Activated CD4-positive, alpha-beta memory T cell treated with anti-CD3 and anti-CD28 coated beads, Interleukin-2, amount 10 ng/mL, durations not matched to agents 7 days and 5 days (primary cell): ENCODE measurements around the gene SAMD14. TPM values are rescaled to one million over a fixed set of nuclear protein-coding genes. Genes with fewer than 3 reads are reported as not detected.

Source experiments
- CTCF ChIA-PET: fragments of 350-600 bp; sonication (Branson Sonifier 250); formaldehyde crosslinking; loops from one replicate; lab custom pipeline; 2021; ENCODE audit warnings: antibody characterized with exemption, inconsistent platforms; lab: Charles Lee
- POLR2A ChIA-PET: fragments of 350-600 bp; sonication (Branson Sonifier 250); formaldehyde crosslinking; loops from one replicate; lab custom pipeline; 2021; ENCODE audit warnings: antibody characterized with exemption; lab: Charles Lee
- DNase-seq: peaks from one replicate; pipeline ENCODE4 v3.0.0-alpha.2; 2020
- H3K27ac Mint-ChIP-seq: one replicate; pipeline ENCODE4 v1.8.0; 2021; ENCODE audit warnings: mild to moderate bottlenecking, mixed read lengths
- H3K27me3 Mint-ChIP-seq: one replicate; pipeline ENCODE4 v1.8.0; 2021; ENCODE audit warnings: mixed read lengths
- H3K36me3 Mint-ChIP-seq: one replicate; pipeline ENCODE4 v1.8.0; 2021; ENCODE audit warnings: low read depth, mixed read lengths
- H3K4me1 Mint-ChIP-seq: one replicate; pipeline ENCODE4 v1.8.0; 2021; ENCODE audit warnings: mixed read lengths
- H3K4me3 Mint-ChIP-seq: one replicate; pipeline ENCODE4 v1.8.0; 2021; ENCODE audit warnings: mild to moderate bottlenecking, mixed read lengths
- H3K9me3 Mint-ChIP-seq: one replicate; pipeline ENCODE4 v1.8.0; 2021; ENCODE audit warnings: mixed read lengths
- total RNA-seq, 2 experiments: library from RNA; stranded (reverse); gene quantifications; one replicate each; pipeline ENCODE4 v1.2.3, GENCODE V29; 2021

The SAMD14 gene
- total RNA-seq, 2 experiments from 2014 or later = 0.68 to 1.3 TPM

DNA sequence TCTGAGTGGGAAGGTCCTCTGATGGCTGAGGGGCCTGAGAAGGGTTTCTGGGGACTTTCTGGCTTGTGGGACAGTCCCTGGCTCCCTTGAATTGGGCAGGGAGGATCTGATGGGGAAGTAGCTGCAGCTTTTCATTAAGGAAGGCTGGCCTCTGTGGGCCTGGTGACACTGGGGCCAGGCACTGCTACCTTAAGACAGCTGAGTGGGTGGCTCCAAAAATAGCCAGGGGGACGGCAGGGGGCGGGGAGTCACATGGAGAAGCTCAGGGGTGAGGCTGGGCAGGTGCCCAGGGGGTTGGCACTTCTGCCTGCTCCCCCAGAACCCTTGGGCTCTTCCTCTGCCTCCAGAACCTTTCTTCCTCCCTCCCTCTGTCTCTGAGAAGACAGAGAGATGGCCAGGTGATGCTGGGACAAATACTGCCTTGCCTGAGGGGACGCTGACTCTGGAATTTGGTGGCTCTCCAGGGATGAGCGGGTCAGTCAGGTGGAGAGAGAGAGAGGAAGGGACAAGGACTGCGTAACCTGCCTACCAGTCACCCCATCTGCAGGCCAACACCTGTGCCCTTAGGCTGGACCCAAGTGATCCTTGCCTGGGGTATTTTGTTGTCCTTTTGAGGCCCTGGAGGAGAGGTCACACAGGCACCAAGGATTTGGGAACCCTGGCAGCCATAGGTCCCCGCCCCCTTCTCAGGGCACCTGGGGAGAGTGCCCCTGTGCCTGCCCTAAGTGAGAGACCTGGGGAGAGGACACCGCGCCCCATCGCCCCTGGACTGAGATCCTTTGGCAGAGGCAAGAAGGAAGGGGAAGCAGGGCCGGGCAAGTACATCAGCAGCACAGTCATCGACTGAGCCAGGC lies 34.1 kb upstream of the SAMD14 start:
- Mint-ChIP-seq H3K27me3 (peaks cover 10% of the 10 kb centered on the region), H3K27ac (no peak overlapping the region), H3K36me3 (no peaks in the 10 kb centered on the region), H3K4me3 (no peak overlapping the region), H3K9me3 (no peaks in the 10 kb centered on the region), H3K4me1 (peaks cover 25% of the 10 kb centered on the region)
- CTCF ChIA-PET = interaction anchor here (1.0 to 1.8 kb wide), 4 partner anchors 36 to 109 kb away, joined by 3 to 5 read pairs (median 4); no protein-coding TSS in a partner anchor
- DNase-seq = no peak
- POLR2A ChIA-PET = no interaction called here

GRCh38 chr17:50162466-50163254 lies 32.7 kb upstream of the SAMD14 start:
- no peak overlapping the region for H3K27ac Mint-ChIP-seq
- peaks cover 7% of the 10 kb centered on the region for H3K27me3 Mint-ChIP-seq
- H3K36me3 Mint-ChIP-seq = no peaks in the 10 kb centered on the region
- H3K4me3 Mint-ChIP-seq = no peak overlapping the region
- H3K9me3 Mint-ChIP-seq = no peaks in the 10 kb centered on the region
- H3K4me1 Mint-ChIP-seq = peaks cover 31% of the 10 kb centered on the region
- no peak for DNase-seq
- CTCF ChIA-PET = interaction anchor here (1.0 to 2.8 kb wide), 18 partner anchors 8 to 234 kb away, joined by 3 to 58 read pairs (median 10); partner anchors contain the start of genes COL1A1, LRRC59 and PPP1R9B
- POLR2A ChIA-PET = interaction anchor here (0.8 to 2.8 kb wide), 5 partner anchors 11 to 234 kb away, joined by 3 to 47 read pairs (median 3); partner anchors contain the start of genes LRRC59 and PPP1R9B

GRCh38 chr17:50161911-50162288 lies 31.9 kb upstream of the SAMD14 start:
- no peaks in the 10 kb centered on the region for H3K9me3 Mint-ChIP-seq
- H3K4me3 Mint-ChIP-seq = peak overlapping the region; percentile 70
- no peaks in the 10 kb centered on the region for H3K36me3 Mint-ChIP-seq
- ChIA-PET POLR2A (interaction anchor here (0.8 to 2.8 kb wide), 6 partner anchors 11 to 235 kb away, joined by 3 to 47 read pairs (median 3); partner anchors contain the start of genes LRRC59 and PPP1R9B), CTCF (interaction anchor here (1.0 to 2.8 kb wide), 18 partner anchors 9 to 235 kb away, joined by 3 to 58 read pairs (median 10); partner anchors contain the start of genes COL1A1, LRRC59 and PPP1R9B)
- H3K4me1 Mint-ChIP-seq = peaks cover 36% of the 10 kb centered on the region
- H3K27ac Mint-ChIP-seq = peak overlapping the region; percentile 75
- no peak for DNase-seq
- peaks cover 7% of the 10 kb centered on the region for H3K27me3 Mint-ChIP-seq

DNA sequence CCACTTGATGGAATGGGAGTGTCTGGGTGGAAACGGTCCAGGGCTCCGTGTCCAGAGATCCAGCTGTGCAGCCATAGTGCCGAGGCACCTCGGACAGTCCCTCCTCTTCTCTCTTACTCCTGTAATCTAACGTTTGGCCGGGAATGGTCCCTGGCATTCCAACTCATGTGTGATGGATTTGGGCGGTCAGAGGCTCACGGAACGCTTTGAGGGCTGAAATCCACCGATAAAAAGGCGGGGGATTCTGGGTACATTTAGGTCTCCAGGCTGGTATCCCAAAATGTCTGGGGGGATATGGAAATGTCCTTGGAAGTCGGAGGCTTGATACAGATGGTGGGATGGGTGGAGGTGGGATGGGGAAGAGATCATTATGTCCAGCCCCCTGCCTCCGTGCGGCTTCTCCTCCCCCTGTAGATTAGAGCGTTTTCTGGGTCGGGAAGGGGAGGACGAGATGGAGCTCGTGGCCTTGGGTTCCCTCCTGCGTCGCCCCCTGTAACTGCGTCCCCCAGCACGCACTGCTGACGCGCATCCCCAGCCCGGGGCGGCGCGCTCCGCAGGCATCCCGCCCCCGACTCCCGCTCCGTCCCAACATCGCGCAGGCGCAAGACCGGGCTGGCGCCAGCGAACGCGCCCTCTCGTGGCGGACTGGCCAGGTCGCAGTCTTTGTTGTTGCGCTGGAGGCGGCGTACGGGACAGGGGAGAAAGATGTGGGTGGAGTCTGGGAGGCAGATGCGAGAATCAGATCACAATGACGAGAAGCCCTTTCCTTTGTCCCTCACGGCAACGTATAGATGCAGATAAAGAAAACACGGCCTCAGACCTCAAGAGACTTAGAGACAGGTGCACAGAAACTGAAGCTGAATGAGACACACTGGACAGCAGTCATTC lies 31.3 kb upstream of the SAMD14 start:
- peaks cover 36% of the 10 kb centered on the region for H3K4me1 Mint-ChIP-seq
- H3K9me3 Mint-ChIP-seq = no peaks in the 10 kb centered on the region
- DNase-seq = peak; percentile 96
- peak overlapping the region; percentile 70 for H3K4me3 Mint-ChIP-seq
- no peaks in the 10 kb centered on the region for H3K36me3 Mint-ChIP-seq
- H3K27me3 Mint-ChIP-seq = peaks cover 7% of the 10 kb centered on the region
- POLR2A ChIA-PET = interaction anchor here (0.8 to 2.8 kb wide), 8 partner anchors 8 to 46 kb away, joined by 3 to 47 read pairs (median 3); partner anchors contain the start of gene PPP1R9B
- CTCF ChIA-PET = interaction anchor here (1.0 to 2.8 kb wide), 20 partner anchors 9 to 236 kb away, joined by 3 to 58 read pairs (median 10); partner anchors contain the start of genes COL1A1, LRRC59 and PPP1R9B
- peak overlapping the region; percentile 75 for H3K27ac Mint-ChIP-seq

DNA sequence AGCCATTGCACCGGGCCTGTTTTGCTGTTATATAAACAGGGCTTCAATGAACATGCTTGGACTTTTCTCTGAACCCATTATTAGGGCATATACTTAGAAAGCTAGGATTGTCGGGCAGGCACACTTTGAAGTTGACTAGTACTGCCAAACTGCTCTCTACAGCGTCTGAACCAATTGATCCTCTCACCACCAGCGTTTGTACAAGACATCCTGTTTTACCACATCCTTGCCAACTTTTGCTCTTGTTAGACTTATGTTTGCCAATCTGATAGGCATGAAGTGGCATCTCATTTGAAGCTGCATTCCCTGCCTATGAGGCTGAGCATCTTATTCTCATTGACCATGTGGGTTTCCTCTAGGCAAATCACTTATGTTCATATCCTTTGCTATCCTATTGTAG lies 27.9 kb upstream of the SAMD14 start:
- peak overlapping the region; percentile 11 for H3K27ac Mint-ChIP-seq
- POLR2A ChIA-PET = interaction anchor here (1.2 to 1.5 kb wide), 3 partner anchors 9 to 19 kb away, joined by 4 to 6 read pairs (median 4); no protein-coding TSS in a partner anchor

GRCh38 chr17:50155115-50155819 lies 25.3 kb upstream of the SAMD14 start:
- ChIA-PET CTCF (interaction anchor here (1.1 to 1.2 kb wide), 2 partner anchors 14 to 61 kb away, joined by 3 read pairs; no protein-coding TSS in a partner anchor), POLR2A (interaction anchor here (1.6 to 1.8 kb wide), 2 partner anchors 13 to 16 kb away, joined by 6 to 7 read pairs; no protein-coding TSS in a partner anchor)
- Mint-ChIP-seq H3K4me3 (no peak overlapping the region), H3K27ac (no peak overlapping the region), H3K36me3 (peaks cover 6% of the 10 kb centered on the region), H3K9me3 (no peaks in the 10 kb centered on the region), H3K27me3 (peaks cover 4% of the 10 kb centered on the region), H3K4me1 (peaks cover 44% of the 10 kb centered on the region)
- DNase-seq = no peak

More for the DNA sequence above, 27.9 kb upstream of the SAMD14 start:
- Mint-ChIP-seq H3K9me3 (no peaks in the 10 kb centered on the region), H3K27me3 (peaks cover 7% of the 10 kb centered on the region), H3K4me3 (no peak overlapping the region), H3K36me3 (no peaks in the 10 kb centered on the region), H3K4me1 (peaks cover 51% of the 10 kb centered on the region)
- DNase-seq = peak; percentile 35
- CTCF ChIA-PET = interaction anchor here (1.1 to 2.2 kb wide), 4 partner anchors 12 to 64 kb away, joined by 3 to 16 read pairs (median 6); no protein-coding TSS in a partner anchor

GRCh38 chr17:50154604-50155003 lies 24.6 kb upstream of the SAMD14 start:
- CTCF ChIA-PET = interaction anchor here (0.9 to 1.1 kb wide), 3 partner anchors 15 to 60 kb away, joined by 3 to 4 read pairs (median 3); no protein-coding TSS in a partner anchor
- POLR2A ChIA-PET = interaction anchor here (1.6 to 1.8 kb wide), 2 partner anchors 12 to 15 kb away, joined by 6 to 7 read pairs; no protein-coding TSS in a partner anchor
- no peak for DNase-seq
- Mint-ChIP-seq H3K36me3 (peaks cover 6% of the 10 kb centered on the region), H3K4me3 (no peak overlapping the region), H3K4me1 (peaks cover 43% of the 10 kb centered on the region), H3K27ac (no peak overlapping the region), H3K27me3 (no peaks in the 10 kb centered on the region), H3K9me3 (no peaks in the 10 kb centered on the region)

DNA sequence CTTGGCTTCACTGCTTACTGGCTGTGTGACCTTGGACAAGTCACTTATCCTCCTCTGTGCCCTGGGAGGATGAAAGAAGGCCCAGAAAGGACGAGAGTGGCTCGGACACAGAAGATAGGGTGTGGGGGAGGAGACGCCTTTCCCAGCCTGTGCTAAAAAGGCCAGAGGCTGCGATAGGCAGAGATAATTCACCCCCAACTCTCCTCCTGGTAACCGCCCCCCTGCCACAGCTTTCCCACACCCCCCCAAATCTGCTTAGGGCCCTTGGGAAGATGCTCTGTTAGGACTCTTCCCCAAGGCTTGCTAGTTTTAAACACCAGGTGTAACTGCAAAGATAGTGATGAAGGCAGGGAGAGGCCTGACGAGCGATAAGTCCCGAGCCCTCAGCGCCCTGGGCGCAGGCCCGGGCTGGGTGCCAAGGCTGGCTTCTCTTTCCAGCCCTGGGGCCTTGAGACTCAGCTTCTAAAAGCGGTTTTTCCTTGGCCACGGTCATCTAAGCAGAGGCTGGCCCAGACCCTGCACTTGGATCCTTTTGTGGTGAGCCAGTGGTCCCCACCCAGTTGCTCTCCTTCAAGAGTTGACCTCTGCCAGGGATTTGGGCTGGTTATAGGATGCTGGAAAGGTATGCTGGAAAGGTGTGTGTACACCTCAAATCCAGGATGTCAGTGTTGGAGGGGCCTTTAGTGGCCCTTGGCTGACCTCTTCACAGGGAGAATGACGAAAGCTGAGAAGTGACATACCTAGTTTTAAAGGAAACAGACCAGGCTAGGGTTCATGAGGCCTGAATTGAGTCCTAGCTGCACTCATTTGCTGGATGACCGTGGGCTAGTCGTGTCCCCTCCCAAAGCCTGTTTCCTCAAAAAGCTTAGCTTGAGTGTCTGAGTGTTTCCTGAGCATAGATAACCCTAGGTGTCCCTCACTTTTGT lies 24.0 kb upstream of the SAMD14 start:
- Mint-ChIP-seq H3K27ac (no peak overlapping the region), H3K4me1 (peaks cover 43% of the 10 kb centered on the region), H3K4me3 (no peak overlapping the region), H3K36me3 (peaks cover 11% of the 10 kb centered on the region), H3K9me3 (no peaks in the 10 kb centered on the region), H3K27me3 (no peaks in the 10 kb centered on the region)
- no peak for DNase-seq
- ChIA-PET CTCF (interaction anchor here (0.9 to 5.7 kb wide), 4 partner anchors 14 to 60 kb away, joined by 3 to 36 read pairs (median 4); no protein-coding TSS in a partner anchor), POLR2A (interaction anchor here (1.6 to 1.8 kb wide), 2 partner anchors 11 to 14 kb away, joined by 6 to 7 read pairs; no protein-coding TSS in a partner anchor)

GRCh38 chr17:50152736-50153135 lies 22.8 kb upstream of the SAMD14 start:
- peaks cover 34% of the 10 kb centered on the region for H3K4me1 Mint-ChIP-seq
- no peaks in the 10 kb centered on the region for H3K27me3 Mint-ChIP-seq
- H3K27ac Mint-ChIP-seq = no peak overlapping the region
- CTCF ChIA-PET = interaction anchor here (0.7 to 5.7 kb wide), 11 partner anchors 9 to 335 kb away, joined by 3 to 58 read pairs (median 5); partner anchors contain the start of gene PDK2
- DNase-seq = no peak
- POLR2A ChIA-PET = interaction anchor here (0.7 to 4.4 kb wide), 5 partner anchors 9 to 359 kb away, joined by 3 to 47 read pairs (median 8); partner anchors contain the start of gene SAMD14
- peaks cover 20% of the 10 kb centered on the region for H3K36me3 Mint-ChIP-seq
- no peak overlapping the region for H3K4me3 Mint-ChIP-seq
- H3K9me3 Mint-ChIP-seq = no peaks in the 10 kb centered on the region
